ENCODE data around the gene ZNF584.
A peak's percentile ranks its signal among the peaks of the same experiment; 100 is the strongest.
"Not testable (repeated sequence)": the region's sequence is repeated elsewhere in the genome, so short reads cannot be mapped to it uniquely, and the experiment has no call there.

The ZNF584 gene

DNA sequence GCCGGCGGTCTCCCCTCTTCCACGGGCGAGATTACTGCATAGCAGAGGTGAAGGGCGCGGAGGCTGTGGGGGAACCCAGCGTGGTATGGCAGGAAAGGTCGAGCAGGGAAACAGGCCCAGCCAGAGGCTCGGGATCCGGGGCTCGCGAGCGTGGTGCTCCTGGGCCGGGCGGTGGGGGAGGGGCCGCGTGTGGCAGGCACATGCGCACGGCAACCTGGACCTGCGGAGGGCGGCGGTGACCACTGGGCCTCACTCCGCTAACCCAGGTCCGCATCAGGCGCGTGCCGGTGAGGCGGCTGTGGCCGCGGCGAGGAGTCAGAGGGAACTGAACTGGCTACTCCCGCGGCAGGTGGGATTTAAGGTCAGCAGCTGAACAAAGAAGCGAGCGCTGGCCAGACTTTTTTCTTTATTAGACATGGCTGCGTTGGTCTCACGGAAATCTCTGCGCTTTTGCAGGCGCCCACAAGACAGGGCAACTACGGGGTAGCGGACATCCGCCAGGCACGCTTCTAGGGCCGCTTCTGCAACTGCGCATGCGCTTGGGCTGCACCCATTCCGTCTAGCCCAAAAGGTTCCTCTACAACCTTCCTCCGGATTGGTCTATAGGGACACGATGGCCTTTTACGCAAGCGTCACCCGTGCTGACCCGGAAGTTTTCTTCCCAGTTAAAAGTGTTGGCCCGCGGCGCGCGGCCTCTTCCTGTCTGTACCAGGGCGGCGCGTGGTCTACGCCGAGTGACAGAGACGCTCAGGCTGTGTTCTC, 21.7 kb upstream of the ZNF584 start, which contains the start of gene RPS5:
TSS of gene RPS5 (plus strand) at position 694 of the 762 bp plus-strand sequence. CDS start 869 bp downstream, outside the sequence.
- DNase-seq: peak; percentile 94

DNA sequence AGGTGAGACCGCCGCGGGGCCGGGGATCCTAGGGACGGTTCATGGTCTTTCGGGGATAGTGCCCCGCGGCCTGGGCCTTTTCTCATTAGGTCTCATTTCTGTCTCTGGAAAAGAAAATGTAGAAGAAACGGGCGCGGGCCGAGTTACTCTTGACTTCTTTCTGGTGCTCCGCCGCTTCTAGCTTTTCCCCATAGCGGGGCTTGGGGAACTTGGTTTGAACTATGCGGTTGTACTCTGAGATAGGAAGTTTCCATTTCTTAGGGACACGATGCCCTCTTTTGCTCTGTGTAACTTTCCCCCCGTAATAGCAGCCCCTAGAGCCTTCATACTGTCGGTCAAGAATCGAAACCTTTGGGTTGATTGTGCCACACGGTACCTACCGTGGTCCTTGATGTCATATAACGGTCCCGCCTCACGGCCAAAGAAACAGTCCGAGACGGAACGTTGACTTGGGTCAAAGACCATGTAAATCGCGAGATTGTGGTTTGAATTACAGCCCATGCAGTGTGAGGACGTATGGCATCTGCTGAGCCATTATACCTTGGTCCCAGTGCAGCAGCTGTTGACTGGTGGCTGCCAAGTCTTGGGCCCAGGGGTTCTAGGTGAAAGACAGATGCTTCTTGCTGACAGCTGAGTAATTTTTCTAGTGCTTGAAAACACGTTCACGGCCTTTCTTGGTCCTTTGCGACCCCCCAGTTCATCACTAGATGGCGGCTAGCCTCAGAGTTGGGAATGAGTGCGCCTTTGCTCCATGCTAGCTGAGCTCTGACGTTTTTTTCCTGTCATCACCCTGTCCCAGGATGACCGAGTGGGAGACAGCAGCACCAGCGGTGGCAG, 20.9 kb upstream of the ZNF584 start:
- DNase-seq: no peak

DNA sequence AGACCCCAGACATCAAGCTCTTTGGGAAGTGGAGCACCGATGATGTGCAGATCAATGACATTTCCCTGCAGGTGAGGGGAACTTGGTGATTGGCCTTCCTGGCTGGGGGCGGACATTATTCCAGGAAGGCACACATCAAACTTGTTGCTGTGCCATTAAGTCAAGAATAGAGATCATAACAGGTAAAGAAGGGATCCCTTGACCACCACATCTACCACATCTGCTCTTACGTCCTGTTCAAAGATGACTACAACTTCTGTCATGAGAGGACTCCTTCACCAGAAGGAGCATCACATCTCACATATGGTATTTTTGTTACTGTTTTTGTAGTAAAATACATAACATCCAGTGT, 20.3 kb upstream of the ZNF584 start:
- no peak for DNase-seq

DNA sequence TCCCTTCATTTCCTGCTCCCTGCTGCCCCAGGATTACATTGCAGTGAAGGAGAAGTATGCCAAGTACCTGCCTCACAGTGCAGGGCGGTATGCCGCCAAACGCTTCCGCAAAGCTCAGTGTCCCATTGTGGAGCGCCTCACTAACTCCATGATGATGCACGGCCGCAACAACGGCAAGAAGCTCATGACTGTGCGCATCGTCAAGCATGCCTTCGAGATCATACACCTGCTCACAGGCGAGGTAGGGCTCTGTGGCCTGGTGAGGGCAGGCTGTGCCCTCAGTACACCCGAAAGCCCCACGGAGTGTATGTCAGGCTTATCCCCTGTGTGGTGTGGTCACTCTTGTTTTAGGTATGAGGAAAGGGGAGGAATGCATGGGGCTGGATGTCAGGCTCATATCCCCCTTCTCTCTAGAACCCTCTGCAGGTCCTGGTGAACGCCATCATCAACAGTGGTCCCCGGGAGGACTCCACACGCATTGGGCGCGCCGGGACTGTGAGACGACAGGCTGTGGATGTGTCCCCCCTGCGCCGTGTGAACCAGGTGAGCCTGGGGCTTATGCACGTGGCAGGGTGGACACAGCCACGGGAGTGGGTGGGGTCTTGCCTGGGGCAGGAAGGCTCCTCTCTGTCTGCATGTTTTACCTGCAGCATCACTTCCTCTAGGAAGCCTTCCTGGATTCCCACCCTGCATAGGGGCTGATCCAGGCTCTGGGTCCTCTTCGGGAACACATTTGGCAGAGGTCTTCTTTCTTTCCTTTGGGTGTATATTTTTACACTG, 15.3 kb upstream of the ZNF584 start:
- DNase-seq: no peak

DNA sequence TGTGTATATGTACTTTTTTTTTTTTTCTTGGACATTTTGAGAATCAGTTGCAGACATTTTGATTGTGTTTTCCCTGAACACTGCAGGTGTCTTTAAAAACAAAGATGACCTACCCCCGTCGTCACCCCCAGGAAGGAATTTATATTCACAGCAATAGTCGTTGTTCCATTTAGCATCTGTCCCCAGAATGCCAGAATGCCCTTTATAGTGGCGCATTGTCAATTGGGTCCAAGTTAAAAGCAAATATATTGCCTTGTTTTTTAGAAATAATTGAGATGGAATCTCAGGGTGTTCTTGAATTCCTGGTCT, 14.8 kb upstream of the ZNF584 start:
- no peak for DNase-seq

DNA sequence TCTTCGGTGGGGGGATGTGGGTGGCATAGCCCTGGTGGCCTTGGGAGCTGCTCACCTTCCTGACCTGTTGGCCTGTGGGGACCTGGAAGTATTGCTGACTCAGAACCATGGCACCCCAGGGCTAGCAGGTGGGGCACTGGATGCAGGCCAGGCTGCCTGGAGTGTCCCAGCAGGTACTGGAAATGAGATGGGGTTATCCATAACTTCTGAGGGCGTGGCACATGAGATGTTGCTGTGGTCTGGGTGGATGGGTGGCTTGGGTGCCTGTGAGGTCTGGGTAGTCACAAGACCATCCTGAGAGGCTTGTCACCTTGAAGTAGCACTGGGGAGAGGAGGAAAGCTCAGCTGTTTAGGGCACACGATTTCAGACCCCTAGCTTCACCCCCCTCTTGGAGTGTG, 13.6 kb upstream of the ZNF584 start:
- DNase-seq: no peak

DNA sequence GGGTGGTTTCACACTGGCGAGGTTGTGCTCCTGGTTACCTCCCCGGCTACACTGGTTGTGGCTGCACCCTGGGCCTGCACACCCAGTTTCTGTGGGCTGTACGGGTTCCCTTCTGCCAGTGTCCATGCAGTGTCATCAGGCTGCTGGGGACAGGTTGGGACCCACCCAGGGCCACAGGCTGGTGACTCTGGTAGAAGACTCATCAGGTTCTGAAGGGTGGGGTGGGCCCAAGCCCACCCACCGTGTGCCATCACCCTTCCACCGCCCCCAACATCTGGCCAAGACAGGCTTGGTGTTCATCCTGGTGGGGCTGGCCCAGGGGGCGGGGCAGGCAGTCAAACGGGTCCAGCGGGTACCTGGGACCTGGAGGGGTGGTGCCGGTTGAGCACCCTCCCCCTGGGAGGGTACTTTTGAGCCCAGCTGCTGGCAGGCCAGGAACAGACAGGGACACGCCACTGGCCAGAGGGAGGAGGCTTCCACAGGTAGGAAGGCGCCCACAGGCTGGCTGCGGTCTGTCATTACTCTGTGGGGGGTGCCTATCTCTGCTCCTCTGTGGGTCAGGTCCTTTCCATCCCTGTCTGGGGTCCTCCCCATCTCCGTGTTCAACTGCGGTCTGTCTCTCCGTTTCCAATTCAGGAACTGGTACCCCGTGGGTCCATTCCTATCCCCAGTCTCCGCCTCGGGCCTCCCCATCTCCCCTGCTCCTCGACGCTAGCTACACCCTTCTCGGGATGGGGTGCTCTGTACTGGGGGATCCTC, 13.1 kb upstream of the ZNF584 start, which contains the start of gene RNF225:
TSS of gene RNF225 (plus strand) at position 437 of the 759 bp plus-strand sequence. CDS start 434 bp downstream, outside the sequence.
- no peak for DNase-seq

DNA sequence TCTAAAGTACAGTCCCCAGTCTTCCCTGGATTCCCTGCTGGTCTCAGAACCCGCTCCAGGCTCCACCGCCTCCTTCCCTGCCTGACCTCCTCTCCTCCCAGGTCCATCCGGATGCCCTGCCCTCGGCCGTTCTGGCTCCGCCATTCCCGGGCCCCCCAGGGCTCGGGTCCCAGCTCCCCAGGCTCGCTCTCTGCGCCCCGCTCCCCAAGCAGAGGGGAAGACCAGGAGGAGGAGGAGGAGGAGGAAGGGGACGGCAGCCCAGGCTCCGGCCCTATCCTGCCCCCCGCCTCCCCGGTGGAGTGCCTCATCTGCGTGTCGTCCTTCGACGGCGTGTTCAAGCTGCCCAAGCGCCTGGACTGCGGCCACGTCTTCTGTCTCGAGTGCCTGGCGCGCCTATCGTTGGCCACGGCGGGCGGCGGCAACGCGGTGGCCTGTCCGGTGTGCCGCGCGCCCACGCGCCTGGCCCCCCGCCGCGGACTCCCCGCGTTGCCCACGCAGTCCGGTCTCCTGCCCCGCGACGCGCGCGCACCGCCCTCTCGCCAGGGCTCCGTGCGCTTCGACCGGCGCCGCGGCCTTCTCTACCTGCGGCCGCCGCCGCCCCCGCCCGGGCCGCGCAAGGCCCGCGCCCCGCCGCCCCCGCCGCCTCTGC, 12.3 kb upstream of the ZNF584 start:
- DNase-seq: no peak

DNA sequence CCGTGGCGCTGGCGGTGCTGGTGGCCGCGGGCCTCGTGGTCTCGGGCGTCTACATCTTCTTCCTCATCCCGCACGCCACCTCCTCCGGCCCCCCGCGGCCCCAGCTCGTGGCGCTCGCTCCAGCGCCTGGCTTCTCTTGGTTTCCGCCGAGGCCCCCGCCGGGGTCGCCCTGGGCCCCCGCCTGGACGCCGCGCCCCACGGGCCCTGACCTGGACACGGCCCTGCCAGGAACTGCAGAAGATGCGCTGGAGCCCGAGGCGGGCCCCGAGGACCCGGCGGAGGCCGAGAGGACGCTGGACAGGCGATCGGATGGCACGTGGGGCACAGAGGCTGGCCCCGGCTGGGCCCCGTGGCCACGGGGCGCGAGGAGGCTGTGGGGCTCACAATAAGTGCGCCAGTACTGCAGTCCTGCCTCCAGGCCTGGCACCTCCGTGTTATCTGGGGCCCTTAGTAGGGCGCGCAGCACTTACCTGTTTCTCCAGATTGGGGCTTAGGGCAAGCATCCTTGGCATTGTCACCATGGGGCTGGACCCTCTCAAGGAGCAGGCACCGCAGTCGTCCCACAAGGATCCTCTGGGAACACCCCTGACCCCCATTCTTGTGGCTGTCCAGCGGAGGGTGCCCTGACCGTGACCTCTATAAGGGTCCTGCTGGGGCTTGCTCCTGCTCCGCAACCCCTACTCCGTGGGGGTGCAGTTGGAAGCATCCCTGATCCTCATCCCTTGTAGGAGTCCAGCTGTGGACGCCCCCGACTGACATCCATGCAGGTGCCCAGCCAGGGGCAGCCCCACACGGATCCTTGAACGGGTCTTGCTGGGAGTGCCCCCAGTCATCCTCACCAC, 11.5 kb upstream of the ZNF584 start:
- no peak for DNase-seq

DNA sequence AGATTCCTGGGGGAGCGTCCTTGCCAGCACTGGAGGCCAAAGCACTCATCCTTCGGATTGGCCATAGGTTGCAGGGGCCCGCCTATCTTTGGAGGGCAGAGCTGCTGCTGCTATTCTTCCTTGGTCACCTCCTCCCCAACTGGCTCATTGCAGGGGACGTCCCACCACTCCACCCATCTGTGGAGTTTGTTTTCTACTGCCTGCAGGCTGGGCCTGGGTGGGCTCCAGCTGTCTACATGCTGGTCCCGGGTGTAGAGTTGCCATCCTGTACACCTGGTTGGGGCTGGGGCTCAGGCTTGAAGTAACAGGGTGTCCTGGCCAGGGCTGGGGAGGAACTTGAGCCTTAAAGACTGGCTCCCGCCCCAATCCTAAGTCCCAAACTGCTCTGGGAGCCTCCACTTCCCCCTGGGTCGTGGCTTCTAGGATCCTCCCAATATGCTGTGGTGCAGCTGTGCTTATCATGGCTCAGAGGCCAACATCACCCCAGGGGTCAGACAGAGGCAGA, 10.9 kb upstream of the ZNF584 start:
- no peak for DNase-seq

DNA sequence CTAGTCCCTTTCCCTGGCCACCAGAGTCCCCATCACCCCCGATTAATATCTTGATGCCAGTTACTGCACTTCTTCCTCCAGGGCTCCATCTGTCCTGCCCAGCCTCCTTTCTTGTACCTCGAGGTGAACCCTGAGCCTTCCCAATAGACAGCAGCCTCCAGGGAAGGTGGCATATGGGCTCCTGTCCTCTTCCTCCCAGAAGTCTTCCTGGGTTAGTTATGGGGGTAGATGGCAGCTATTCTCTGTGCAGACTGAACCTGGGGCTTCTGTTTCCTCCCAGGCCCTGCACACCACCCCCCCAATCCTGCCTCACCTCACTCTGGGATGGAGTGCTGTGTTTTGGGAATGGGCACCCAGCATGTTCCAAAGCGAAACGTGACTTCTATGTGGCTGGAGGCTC, 10.4 kb upstream of the ZNF584 start:
- no peak for DNase-seq

DNA sequence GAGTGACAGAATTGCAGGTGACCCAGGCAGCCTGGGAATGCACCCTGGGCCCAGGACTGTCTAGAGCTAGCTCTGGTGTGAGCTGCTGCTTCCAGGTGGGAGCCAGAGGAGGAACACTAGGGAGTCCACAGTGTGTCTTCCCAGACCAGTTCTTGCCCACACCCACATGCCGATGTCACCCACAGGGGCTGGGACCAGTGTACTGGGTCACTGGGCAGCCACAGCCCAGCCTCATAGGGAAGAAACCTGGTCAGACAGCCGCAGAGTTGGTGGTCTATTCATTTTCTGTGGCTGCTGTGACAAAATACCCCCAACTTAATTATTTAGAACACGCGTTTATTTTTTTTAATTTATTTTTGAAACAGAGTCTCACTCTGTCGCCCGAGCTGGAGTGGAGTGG, 9.9 kb upstream of the ZNF584 start:
- DNase-seq: no peak

DNA sequence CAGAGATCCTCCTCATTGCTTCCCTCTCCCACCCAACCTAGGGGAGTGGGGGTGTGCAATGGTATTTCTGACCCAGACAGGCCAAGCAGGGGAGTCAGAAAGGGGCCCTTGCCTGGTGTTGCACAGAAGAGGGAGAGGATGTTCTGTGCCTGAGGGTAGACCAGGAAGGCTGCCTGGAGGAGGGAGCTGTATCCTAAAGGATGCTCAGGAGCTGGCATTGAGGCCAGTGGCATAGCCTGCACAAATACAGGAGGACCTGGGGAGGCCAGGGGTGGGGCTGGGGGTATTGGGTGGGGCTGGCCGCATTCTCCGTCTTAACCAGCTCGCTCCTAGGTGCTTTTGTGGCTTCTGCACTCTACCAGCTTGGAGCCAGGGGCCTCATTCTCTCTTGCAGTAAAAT, 8.5 kb upstream of the ZNF584 start:
- no peak for DNase-seq

DNA sequence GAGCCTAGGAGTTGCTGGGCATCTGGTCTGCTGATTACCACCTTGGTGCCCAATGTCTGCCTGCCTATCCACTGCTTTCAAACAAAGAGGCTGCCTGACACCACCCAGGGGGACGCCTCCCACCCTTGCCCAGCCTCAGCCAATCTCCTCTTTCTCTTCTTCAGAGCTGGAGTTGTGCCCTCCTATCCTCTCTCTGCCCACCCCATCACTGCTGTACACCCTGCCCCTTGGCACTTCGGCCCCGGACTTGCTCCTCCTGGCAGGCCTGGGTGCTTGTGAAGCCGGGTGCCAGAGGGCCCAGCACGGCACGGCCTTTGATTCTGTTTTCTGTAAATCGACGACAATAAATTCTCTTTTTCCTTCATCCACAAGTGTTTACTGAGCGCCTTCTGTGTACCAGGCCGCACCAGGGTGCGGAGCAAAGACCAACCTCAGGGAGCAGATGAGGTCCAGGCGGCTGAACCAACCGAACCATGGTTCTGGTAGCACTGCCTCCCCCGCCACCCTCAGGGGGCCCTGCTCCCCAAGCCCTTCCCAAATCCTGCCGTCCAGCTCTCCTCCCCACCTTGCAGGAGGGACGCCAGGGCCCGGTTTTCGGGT, 8.0 kb upstream of the ZNF584 start:
- DNase-seq: no peak

DNA sequence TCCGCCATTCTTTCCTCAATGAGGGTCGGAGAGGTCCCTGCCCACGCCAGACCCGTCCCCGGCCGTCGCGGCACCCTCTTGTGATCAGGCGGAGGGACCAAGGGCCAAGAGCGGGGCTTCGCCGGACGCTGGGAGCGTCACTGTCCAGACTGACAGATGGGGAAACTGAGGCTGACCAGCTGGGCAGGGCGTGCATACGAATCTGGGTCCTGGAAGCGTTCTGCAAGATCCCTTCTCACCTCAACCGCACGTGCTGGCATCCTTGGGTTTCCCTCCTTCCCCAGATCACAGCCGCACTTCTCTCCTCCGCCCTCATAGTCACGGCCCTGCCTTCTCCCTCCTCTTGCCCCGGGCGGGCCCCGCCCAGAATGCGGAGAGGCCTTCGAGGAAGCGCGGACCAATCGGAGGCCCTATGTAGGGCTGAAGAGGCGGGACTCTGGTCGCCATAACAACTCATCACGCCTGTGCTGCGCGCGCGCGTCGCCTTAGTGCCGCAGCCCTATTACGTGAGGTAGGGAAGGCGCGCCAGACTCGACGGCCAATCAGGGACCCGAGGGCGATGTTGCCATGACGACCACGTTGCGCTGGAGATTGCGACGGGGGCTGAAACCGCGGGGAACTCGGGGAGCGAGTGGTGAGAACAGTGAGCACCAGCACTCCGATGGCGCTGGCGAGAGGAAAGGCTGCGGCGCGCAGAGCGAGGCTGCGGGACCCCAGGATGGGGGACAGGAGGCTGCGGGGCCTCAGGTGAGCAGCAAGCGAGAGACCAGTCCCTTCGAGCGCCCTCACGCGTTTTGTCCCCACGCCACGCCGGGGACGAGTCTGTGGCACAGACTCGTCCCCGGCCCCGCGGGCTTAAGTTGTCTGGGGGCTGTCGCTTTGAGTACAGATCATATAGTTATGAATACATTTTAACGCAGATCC, 7.3 kb upstream of the ZNF584 start:
- DNase-seq: peak; percentile 98 to 99

DNA sequence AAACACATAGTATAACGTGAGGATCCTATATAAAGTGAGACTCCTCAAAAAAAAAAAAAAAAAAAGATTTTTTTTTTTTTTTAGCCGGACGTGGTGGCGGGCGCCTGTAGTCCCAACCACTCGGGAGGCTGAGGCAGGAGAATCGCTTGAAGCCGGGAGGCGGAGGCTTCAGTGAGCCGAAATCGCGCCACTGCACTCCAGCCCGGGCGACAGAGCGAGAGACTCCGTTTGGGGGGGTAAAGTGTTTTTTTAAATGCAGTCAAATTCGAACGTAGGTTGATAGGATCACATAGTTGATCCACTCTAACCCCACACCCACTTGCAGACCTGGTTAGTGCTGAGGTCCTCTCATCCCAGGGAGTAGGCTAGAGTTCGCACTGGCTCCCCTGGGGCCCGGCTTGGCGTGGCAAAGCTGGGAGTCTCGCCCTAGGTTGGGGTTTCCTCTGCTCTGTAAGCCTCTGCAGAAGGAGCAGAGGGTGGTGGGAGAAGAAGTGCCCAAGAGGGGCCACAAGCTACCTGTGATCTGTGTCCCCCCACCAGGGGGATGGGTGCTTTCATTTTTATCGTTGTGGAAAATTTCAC, 6.5 kb upstream of the ZNF584 start:
- DNase-seq: no peak

DNA sequence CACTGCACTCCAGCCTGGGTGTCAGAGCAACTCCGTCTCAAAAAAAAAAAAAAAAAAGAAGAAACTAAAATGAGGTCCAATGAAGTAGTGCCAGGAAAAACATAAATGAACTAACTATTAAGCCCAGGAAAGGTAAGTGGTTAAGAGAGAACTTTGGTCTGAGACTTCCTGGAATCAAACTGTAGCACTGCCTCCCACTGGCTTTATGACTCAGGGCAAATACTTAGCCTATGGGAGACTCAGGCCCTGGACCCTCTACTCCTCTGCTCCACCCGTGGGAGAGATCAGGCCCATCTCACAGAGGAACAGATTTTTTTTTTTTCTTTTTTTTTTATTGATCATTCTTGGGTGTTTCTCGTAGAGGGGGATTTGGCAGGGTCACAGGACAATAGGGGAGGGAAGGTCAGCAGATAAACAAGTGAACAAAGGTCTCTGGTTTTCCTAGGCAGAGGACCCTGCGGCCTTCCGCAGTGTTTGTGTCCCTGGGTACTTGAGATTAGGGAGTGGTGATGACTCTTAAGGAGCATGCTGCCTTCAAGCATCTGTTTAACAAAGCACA, 4.5 kb upstream of the ZNF584 start:
- not testable (repeated sequence) for DNase-seq

DNA sequence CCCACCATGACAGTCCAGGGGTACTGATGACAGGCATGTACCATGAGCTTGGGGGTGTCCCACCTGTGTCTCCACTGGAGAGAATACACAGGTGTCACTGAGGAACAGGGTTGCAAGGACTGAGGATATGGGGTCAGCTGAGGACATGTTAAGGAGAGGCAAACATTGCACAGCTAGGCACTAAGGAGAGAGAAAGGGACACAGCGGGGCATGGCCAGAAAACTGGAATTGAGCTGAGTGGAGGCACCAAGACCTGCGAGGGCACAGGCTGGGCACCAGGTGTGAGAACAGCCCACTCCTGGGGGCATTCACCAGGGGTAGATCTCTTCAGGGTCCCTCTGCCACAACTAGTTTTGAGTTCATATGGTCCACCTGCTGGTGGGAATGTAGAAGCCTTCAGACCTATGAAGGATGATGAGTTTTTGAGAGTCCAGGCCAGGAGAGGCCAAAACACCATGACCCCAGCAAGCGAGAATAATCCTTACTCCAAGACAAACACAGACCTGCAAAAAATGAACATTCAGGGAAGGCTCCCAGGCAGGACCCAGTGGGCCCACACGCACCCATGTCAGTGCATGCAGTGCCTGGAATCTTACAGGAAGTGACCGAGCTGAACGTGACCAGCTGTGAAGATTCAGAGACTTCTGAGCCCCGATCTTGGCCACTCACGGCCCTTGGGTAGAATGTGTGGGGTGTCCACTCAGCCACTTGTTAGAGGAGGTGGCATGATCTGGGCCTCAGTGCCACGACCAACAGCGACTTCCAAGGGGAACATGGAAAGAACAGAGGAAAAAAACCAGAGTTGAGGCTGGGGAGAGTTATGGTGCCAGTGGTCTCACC, 1.4 kb upstream of the ZNF584 start:
- DNase-seq: no peak
